OCI-LY7 (cell line): ENCODE measurements around the gene ETV7. TPM values are rescaled to one million over a fixed set of nuclear protein-coding genes. Genes with fewer than 3 reads are reported as not detected.

Experiments
- BruUV-seq: library from RNA; stranded (reverse); fragments of 400-500 nt; replicated peaks from 2 replicates; lab custom pipeline; 2021; lab: Mats Ljungman, UMichigan
- CTCF ChIA-PET: fragments of 300-600 bp; sonication (Branson Sonifier 250); formaldehyde crosslinking; loops from one replicate; lab custom pipeline; 2022; ENCODE audit warnings: antibody characterized with exemption; ENCODE audit not compliant: unreplicated experiment; lab: Charles Lee
- POLR2A ChIA-PET: fragments of 300-600 bp; sonication (Branson Sonifier 250); formaldehyde crosslinking; loops from one replicate; lab custom pipeline; 2022; ENCODE audit warnings: antibody characterized with exemption; lab: Charles Lee
- DNase-seq: peaks from one replicate; pipeline ENCODE4 v3.0.0-alpha.2; 2015; ENCODE audit warnings: low spot score
- H2AFZ ChIP-seq: fragments of 200-600 bp; sonication (generic), shearing (Covaris generic); 2 replicates; pipeline ENCODE4 v1.6.1; 2014; ENCODE audit warnings: mild to moderate bottlenecking, antibody characterized with exemption, low read length, moderate library complexity
- H3K27ac ChIP-seq: fragments of 200-600 bp; sonication (generic); 2 replicates; pipeline ENCODE4 v1.5.1; 2014; ENCODE audit warnings: mixed run types, low read depth, mild to moderate bottlenecking, moderate library complexity, low read length, inconsistent platforms; ENCODE audit not compliant: poor library complexity, severe bottlenecking
- H3K36me3 ChIP-seq: fragments of 200-600 bp; sonication (generic); 2 replicates; pipeline ENCODE4 v1.6.1; 2014; ENCODE audit warnings: mild to moderate bottlenecking, antibody characterized with exemption, low read length, moderate library complexity, mixed read lengths; ENCODE audit not compliant: insufficient read depth
- H3K4me1 ChIP-seq: fragments of 200-600 bp; sonication (generic); 2 replicates; pipeline ENCODE4 v1.5.1; 2014; ENCODE audit warnings: mild to moderate bottlenecking, low read length; ENCODE audit not compliant: insufficient read depth, poor library complexity, severe bottlenecking
- H3K4me2 ChIP-seq: fragments of 200-600 bp; sonication (generic); 2 replicates; pipeline ENCODE4 v1.6.1; 2014; ENCODE audit warnings: mild to moderate bottlenecking, low read length
- H3K4me3 ChIP-seq: fragments of 200-600 bp; sonication (generic); 2 replicates; pipeline ENCODE4 v1.5.1; 2014; ENCODE audit warnings: mild to moderate bottlenecking, low read depth, low read length; ENCODE audit not compliant: poor library complexity, severe bottlenecking
- H3K79me2 ChIP-seq: fragments of 200-600 bp; sonication (generic); 2 replicates; pipeline ENCODE4 v1.6.1; 2016; ENCODE audit warnings: low read depth, mild to moderate bottlenecking, low read length, moderate library complexity, mixed read lengths; ENCODE audit not compliant: insufficient read depth
- H3K9me2 ChIP-seq: fragments of 200-600 bp; sonication (generic); 2 replicates; pipeline ENCODE4 v1.6.1; 2016; ENCODE audit warnings: mild to moderate bottlenecking, low read length, mixed read lengths; ENCODE audit not compliant: insufficient read depth
- H3K9me3 ChIP-seq: fragments of 200-600 bp; sonication (generic); 2 replicates; pipeline ENCODE4 v1.6.1; 2014; ENCODE audit warnings: mild to moderate bottlenecking, mixed run types, low read length, mixed read lengths
- H4K20me1 ChIP-seq: fragments of 200-600 bp; sonication (generic); 2 replicates; pipeline ENCODE4 v1.6.1; 2014; ENCODE audit warnings: mild to moderate bottlenecking, antibody characterized with exemption, low read length, moderate library complexity, mixed read lengths; ENCODE audit not compliant: insufficient read depth
- CTCF ChIP-seq: fragments of 200-600 bp; sonication (generic); conservative IDR thresholded peaks from 2 replicates; pipeline ENCODE4 v1.5.1; 2014; ENCODE audit warnings: mild to moderate bottlenecking, antibody characterized with exemption, low read length, moderate library complexity, mixed read lengths
- EZH2phosphoT487 ChIP-seq: fragments of 200-600 bp; sonication (generic); IDR thresholded peaks from 2 replicates; pipeline ENCODE4 v1.6.1; 2018; ENCODE audit warnings: low read depth, borderline replicate concordance, mild to moderate bottlenecking, mixed run types, antibody characterized with exemption, low read length, moderate library complexity, mixed read lengths
- intact Hi-C: fragments of 100-400 bp; cut with micrococcal nuclease; formaldehyde crosslinking; loops from one replicate; pipeline ENCODE4 v1.10.0; 2022; ENCODE audit not compliant: unreplicated experiment
- total RNA-seq, 2 experiments: library from RNA; depleted of rRNA in 1 of 2; stranded (reverse); fragments of >200 nt in 1 of 2; shearing (Covaris generic) in 1 of 2; gene quantifications; 2 replicates each; pipeline ENCODE4 v1.2.3, GENCODE V29; 2014 to 2022

Gene ETV7
- total RNA-seq, 2 experiments from 2014 or later, result not detected

- intact Hi-C loops, result no loop called here
- Histone ChIP-seq H3K27ac (no peak overlapping the region), H3K4me3 (no peak overlapping the region), H3K4me1 (no peaks in the 10 kb centered on the region), H3K9me2 (no peaks in the 10 kb centered on the region), H3K4me2 (no peak overlapping the region), H3K36me3 (no peaks in the 10 kb centered on the region), H2AFZ (no peak overlapping the region), H3K9me3 (no peaks in the 10 kb centered on the region), H3K79me2 (no peaks in the 10 kb centered on the region), H4K20me1 (no peaks in the 10 kb centered on the region)
- ChIA-PET POLR2A (no interaction called here), CTCF (no interaction called here)
- no peak for TF ChIP-seq EZH2phosphoT487
- no peak for TF ChIP-seq CTCF
- DNase-seq, result no peak
- no TSS peak for BruUV-seq
Observed at GRCh38 chr6:36322591-36322990, 64.9 kb downstream of the ETV7 start.

- Histone ChIP-seq H4K20me1 (no peaks in the 10 kb centered on the region), H3K9me2 (no peaks in the 10 kb centered on the region), H3K9me3 (no peaks in the 10 kb centered on the region), H3K4me3 (no peak overlapping the region), H3K36me3 (no peaks in the 10 kb centered on the region), H3K4me2 (no peak overlapping the region), H3K79me2 (no peaks in the 10 kb centered on the region), H3K4me1 (no peaks in the 10 kb centered on the region), H2AFZ (no peak overlapping the region), H3K27ac (no peak overlapping the region)
- no peak for DNase-seq
- ChIA-PET POLR2A (no interaction called here), CTCF (interaction anchor here (0.9 kb wide), 1 partner anchor 18 kb away, joined by 4 read pairs; no protein-coding TSS in a partner anchor)
- TF ChIP-seq EZH2phosphoT487 (no peak), CTCF (no peak)
- intact Hi-C loops, result no loop called here
- no TSS peak for BruUV-seq
Observed at GRCh38 chr6:36320475-36320874, 67.0 kb downstream of the ETV7 start.

- no peak for TF ChIP-seq EZH2phosphoT487
- no peak for TF ChIP-seq CTCF
- intact Hi-C loops, result no loop called here
- Histone ChIP-seq H3K79me2 (no peaks in the 10 kb centered on the region), H3K36me3 (no peaks in the 10 kb centered on the region), H3K9me3 (no peaks in the 10 kb centered on the region), H2AFZ (no peak overlapping the region), H3K27ac (no peak overlapping the region), H3K9me2 (no peaks in the 10 kb centered on the region), H4K20me1 (no peaks in the 10 kb centered on the region), H3K4me3 (no peak overlapping the region), H3K4me2 (no peak overlapping the region), H3K4me1 (no peaks in the 10 kb centered on the region)
- DNase-seq, result no peak
- ChIA-PET POLR2A (interaction anchor here (0.7 kb wide), 1 partner anchor 9 kb away, joined by 3 read pairs; no protein-coding TSS in a partner anchor), CTCF (no interaction called here)
- no TSS peak for BruUV-seq
Observed at GRCh38 chr6:36319821-36320220, 67.6 kb downstream of the ETV7 start.
